ENCODE results near the gene DLAT.
"Not testable (repeated sequence)": the region's sequence is repeated elsewhere in the genome, so short reads cannot be mapped to it uniquely, and the experiment has no call there.

The DLAT gene

GRCh38 chr11:112005422-112006094, 19.6 kb upstream of the DLAT start:
- DNase-seq (ENCODE audit: low read depth in 2 of 2): no peak

DNA sequence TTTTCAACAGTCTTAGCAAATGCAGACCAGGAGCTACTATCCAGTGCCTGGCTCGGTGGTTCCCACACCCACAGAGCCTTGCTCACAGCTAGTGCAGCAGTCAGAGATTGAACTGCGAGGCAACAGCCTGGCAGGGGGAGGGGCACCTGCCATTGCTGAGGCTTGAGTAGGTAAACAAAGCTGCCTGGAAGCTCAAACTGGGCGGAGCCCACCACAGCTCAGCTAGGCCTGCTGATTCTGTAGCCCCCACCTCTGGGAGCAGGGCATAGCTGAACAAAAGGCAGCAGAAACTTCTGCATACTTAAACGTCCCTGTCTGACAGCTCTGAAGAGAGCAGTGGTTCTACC, 19.1 kb upstream of the DLAT start:
- not testable (repeated sequence) for DNase-seq (ENCODE audit: low read depth in 2 of 2)

- DNase-seq (ENCODE audit: low read depth in 2 of 2): not testable (repeated sequence)
Observed at GRCh38 chr11:112011451-112011850, 13.8 kb upstream of the DLAT start.

GRCh38 chr11:112012874-112013273, 12.3 kb upstream of the DLAT start:
- no peak for DNase-seq (ENCODE audit: low read depth in 2 of 2)

DNA sequence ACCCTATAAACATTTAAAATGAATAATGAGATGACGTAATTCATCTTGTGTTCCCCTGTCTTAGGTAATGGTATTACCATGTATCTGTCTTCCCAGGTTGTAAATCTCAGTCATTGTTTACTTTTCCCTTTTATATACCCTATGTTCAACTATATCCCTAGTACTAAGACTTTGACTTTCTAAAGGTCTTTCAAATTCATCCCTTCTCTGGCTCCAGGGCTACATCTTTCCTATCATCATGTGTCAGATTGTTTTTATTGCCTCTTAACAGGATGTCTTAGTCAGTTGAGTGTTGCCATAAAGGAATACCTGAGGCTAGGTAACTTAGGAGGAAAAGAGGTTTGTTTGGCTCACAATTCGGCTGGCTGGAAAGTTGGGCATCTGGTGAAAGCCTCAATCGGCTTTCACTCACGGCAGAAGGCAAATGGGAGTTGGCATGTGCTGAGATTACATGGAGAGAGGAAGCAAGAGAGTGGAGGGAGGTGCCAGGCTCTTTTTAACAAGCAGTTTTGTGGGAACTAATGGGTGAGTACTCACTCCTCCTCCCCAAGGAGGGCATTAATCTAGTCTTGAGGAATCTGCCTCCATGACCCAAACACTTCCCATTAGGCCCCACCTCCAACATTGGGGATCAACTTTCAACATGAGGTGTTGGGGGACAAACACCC, 11.6 kb upstream of the DLAT start:
- DNase-seq (ENCODE audit: low read depth in 2 of 2): no peak

- DNase-seq (ENCODE audit: low read depth in 2 of 2): no peak
Observed at GRCh38 chr11:112016088-112016764, 9.0 kb upstream of the DLAT start.

- DNase-seq (ENCODE audit: low read depth in 2 of 2): no peak
Observed at GRCh38 chr11:112016765-112017376, 8.3 kb upstream of the DLAT start.

DNA sequence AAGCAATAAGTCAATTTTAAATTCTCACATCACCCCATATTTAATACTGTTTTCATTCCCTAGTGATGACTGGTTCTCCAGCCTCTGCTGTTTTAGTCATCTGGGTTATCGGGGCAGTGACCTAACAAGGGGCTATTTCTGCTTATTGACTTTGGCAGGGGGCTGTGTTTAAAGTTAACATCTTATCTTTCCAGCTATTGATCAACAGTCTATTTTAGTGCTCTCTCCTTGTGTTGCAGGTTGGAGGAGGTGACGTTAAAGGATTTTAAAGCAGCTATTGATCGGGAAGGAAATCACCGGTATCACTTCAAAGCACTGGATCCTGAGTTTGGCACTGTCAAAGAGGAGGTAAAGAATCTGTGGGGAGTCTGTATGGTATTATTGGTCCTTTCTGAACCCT, 7.7 kb upstream of the DLAT start:
- no peak for DNase-seq (ENCODE audit: low read depth in 2 of 2)

GRCh38 chr11:112019066-112019465, 6.1 kb upstream of the DLAT start:
- no peak for DNase-seq (ENCODE audit: low read depth in 2 of 2)

DNA sequence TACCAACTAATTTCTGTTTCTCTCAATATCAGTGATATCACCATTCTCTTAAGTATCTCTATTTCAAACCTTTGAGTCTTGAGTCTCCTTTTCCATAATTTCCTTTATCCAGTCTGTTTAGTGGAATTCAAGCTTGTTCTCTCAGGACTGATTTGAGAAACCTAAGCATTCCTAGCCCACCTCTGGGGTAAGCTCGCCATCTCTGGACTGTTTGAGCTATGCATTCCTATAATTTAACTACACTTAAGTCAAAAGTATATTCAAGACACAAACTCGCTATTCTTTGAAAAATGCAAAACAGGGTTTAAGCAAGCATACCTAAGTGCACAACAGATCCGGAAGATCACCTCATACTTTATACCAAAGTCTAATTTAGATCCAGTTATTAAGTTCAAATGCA, 2.1 kb upstream of the DLAT start:
- no peak for DNase-seq (ENCODE audit: low read depth in 2 of 2)

GRCh38 chr11:112024178-112024772, 933 bp upstream of the DLAT start:
- no peak for DNase-seq (ENCODE audit: low read depth in 2 of 2)

GRCh38 chr11:112025707-112026106, 499 bp downstream of the DLAT start:
- no peak for DNase-seq (ENCODE audit: low read depth in 2 of 2)

DNA sequence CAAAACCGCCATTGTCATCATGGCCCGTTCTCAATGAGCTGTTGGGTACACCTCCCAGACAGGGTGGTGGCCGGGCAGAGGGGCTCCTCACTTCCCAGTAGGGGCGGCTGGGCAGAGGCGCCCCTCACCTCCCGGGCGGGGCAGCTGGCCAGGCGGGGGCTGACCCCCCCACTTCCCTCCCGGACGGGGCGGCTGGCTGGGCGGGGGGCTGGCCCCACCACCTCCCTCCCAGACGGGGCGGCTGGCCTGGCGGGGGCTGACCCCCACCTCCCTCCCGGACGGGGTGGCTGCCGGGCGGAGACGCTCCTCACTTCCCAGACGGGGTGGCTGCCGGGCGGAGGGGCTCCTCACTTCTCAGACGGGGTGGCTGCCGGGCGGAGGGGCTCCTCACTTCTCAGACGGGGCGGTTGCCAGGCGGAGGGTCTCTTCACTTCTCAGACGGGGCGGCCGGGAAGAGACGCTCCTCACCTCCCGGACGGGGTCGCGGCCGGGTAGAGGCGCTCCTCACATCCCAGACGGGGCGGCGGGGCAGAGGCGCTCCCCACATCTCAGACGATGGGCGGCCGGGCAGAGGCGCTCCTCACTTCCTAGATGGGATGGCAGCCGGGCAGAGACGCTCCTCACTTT, 1.7 kb downstream of the DLAT start:
- DNase-seq (ENCODE audit: low read depth in 2 of 2): not testable (repeated sequence)

- DNase-seq (ENCODE audit: low read depth in 2 of 2): no peak
Observed at GRCh38 chr11:112029460-112029859, 4.3 kb downstream of the DLAT start.

- DNase-seq (ENCODE audit: low read depth in 2 of 2): no peak
Observed at GRCh38 chr11:112033902-112034301, 8.7 kb downstream of the DLAT start.

- DNase-seq (ENCODE audit: low read depth in 2 of 2): no peak
Observed at GRCh38 chr11:112037527-112037926, 12.3 kb downstream of the DLAT start.

DNA sequence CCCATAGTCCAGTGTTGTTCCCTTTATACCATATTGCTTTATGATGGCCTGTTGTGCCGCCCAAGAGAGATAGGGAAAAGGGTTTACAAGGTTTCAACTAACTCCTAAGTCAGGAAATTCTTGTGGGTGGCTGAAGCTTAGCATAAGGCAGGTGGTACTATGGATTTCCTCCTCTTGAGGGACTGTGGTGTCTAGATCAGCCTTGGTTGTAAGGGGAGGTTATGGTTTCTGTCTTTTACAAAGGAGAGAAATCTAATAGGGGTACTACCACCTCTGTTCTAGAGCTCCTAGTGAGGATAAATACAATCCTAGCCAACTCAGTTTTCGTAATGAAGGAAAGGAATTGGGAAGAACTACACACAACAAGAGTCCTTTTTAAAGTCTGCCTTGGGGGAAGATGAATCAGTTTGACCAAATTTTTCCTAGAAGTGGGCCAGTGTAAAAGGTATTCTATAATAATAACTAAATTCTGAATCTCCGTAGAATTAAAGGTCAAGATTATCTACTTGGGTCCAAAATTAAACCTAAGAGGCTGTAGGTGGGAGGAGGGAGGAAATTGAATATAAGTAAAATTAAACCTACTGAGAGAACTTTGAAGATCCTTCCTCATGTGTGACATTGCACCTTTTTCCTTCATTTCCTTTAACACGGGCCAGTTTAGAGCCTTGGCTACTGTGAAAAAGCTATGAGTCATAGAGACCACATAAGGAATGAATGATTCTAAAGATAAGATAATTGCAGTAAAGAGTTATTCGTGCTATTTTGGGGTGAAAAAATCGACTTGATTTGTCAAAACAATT, 17.2 kb downstream of the DLAT start:
- DNase-seq (ENCODE audit: low read depth in 2 of 2): no peak

DNA sequence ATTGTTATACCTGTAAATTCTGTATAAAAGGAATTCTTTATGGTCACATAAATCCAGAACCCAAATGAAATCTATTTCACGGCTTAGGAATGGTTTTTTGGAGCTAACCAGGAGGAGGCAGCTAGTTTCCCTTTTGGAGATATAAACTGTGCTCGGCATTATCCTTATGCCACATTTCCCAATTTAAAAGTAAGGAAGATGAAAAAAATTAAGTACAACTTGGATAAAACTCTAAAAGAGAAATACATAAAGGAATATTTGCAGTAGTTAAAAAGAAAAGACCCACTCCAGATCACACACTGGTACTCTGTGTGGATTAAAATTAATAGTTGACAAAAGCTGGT, 17.7 kb downstream of the DLAT start:
- DNase-seq (ENCODE audit: low read depth in 2 of 2): no peak

DNA sequence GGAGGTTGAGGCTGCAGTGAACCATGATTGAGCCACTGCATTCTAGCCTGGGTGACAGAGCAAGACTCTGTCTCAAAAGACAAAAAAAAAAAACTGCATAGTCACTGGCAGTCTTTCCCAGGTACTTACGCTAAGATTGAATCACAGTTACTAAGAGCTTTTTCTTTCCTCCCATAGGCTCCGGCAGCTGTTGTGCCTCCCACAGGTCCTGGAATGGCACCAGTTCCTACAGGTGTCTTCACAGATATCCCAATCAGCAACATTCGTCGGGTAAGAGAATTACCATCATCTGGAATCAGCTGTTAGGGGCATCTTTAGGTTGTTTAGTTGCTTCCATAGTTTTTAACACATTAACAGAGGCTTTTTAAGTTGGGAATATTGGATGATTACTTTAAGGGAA, 19.8 kb downstream of the DLAT start:
- DNase-seq (ENCODE audit: low read depth in 2 of 2): no peak

DNA sequence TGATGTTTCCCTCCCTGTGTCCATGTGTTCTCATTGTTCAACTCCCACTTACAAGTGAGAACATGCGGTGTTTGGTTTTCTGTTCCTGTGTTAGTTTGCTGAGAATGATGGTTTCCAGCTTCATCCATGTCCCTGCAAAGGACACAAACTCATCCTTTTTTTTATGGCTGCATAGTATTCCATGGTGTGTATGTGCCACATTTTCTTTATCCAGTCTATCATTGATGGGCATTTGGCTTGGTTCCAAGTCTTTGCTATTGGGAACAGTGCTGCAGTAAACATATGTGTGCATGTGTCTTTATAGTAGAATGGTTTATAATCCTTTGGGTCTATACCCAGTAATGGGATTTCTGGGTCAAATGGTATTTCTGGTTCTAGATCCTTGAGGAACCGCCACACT, 21.4 kb downstream of the DLAT start:
- DNase-seq (ENCODE audit: low read depth in 2 of 2): not testable (repeated sequence)

GRCh38 chr11:112048256-112048655, 23.0 kb downstream of the DLAT start:
- DNase-seq (ENCODE audit: low read depth in 2 of 2): not testable (repeated sequence)

All from activated CD8-positive, alpha-beta memory T cell treated with anti-CD3 and anti-CD28 coated beads for 4 hours (primary cell).